GM12875 (cell line): Measurements from ENCODE around the gene HIVEP2.

ENCODE experiments used
- H3K4me3 ChIP-seq: one replicate; pipeline ENCODE4 v1.5.1; 2011; ENCODE audit warnings: low read depth, low read length, control low read depth
- CTCF ChIP-seq: IDR thresholded peaks from 2 replicates; pipeline ENCODE4 v1.5.1; 2011; ENCODE audit warnings: low read depth, mild to moderate bottlenecking, control low read depth, inconsistent platforms, low read length, moderate library complexity, borderline replicate concordance; ENCODE audit not compliant: insufficient read depth

The HIVEP2 gene

GRCh38 chr6:142867355-142867801 lies 77.6 kb downstream of the HIVEP2 start:
- no peak for TF ChIP-seq CTCF
- no peak overlapping the region for H3K4me3 ChIP-seq

- no peak for TF ChIP-seq CTCF
- H3K4me3 ChIP-seq, result no peak overlapping the region
Measured at GRCh38 chr6:142863981-142864380, 81.0 kb downstream of the HIVEP2 start.

GRCh38 chr6:142861711-142862110 lies 83.3 kb downstream of the HIVEP2 start:
- TF ChIP-seq CTCF, result no peak
- H3K4me3 ChIP-seq, result no peak overlapping the region

GRCh38 chr6:142860498-142860897 lies 84.5 kb downstream of the HIVEP2 start:
- H3K4me3 ChIP-seq, result no peak overlapping the region
- TF ChIP-seq CTCF, result no peak

- H3K4me3 ChIP-seq, result no peak overlapping the region
- TF ChIP-seq CTCF, result no peak
Measured at GRCh38 chr6:142857796-142858555, 87.0 kb downstream of the HIVEP2 start.

GRCh38 chr6:142857233-142857761 lies 87.7 kb downstream of the HIVEP2 start:
- TF ChIP-seq CTCF, result no peak

More at GRCh38 chr6:142857233-142857761, 87.7 kb downstream of the HIVEP2 start:
- no peak overlapping the region for H3K4me3 ChIP-seq
